GM23338 (cell line): ENCODE results near the gene CNBD2. TPM values are rescaled to one million over a fixed set of nuclear protein-coding genes. Genes with fewer than 3 reads are reported as not detected.

Experiments
- ATAC-seq: fragments of 200-7000 bp; cut with Tn5 transposase; 3 replicates; pipeline ENCODE4 v1.9.1; 2020
- DNase-seq: peaks from one replicate; pipeline ENCODE4 v3.0.0-alpha.2; 2015; ENCODE audit warnings: low spot score
- H2AFZ ChIP-seq: fragments of 200-600 bp; sonication (generic); 2 replicates; pipeline ENCODE4 v1.8.0; 2016; ENCODE audit warnings: antibody characterized with exemption, mild to moderate bottlenecking, moderate library complexity
- H3F3A ChIP-seq: fragments of 200-600 bp; sonication (generic); replicated peaks from 2 replicates; pipeline ENCODE4 v1.8.0; 2017; ENCODE audit warnings: antibody characterized with exemption, mixed run types, low read depth
- H3K27ac ChIP-seq: fragments of 200-600 bp; sonication (generic); 2 replicates; pipeline ENCODE4 v1.6.1; 2016; ENCODE audit warnings: low read depth
- H3K27me3 ChIP-seq: fragments of 200-600 bp; sonication (generic); 2 replicates; pipeline ENCODE4 v1.8.0; 2016; ENCODE audit warnings: mild to moderate bottlenecking, mixed run types, moderate library complexity; ENCODE audit not compliant: insufficient read depth
- H3K36me3 ChIP-seq: fragments of 200-600 bp; sonication (generic); 2 replicates; pipeline ENCODE4 v1.8.0; 2016; ENCODE audit warnings: mild to moderate bottlenecking; ENCODE audit not compliant: insufficient read depth
- H3K4me1 ChIP-seq: fragments of 200-600 bp; sonication (generic); 2 replicates; pipeline ENCODE4 v1.8.0; 2016; ENCODE audit warnings: mild to moderate bottlenecking, moderate library complexity; ENCODE audit not compliant: insufficient read depth
- H3K4me2 ChIP-seq: fragments of 200-600 bp; sonication (generic); 2 replicates; pipeline ENCODE4 v1.7.1; 2017; ENCODE audit warnings: mixed run types
- H3K4me3 ChIP-seq: fragments of 200-600 bp; sonication (generic); 2 replicates; pipeline ENCODE4 v1.6.1; 2016; ENCODE audit warnings: mixed run types
- H3K79me2 ChIP-seq: fragments of 200-600 bp; sonication (generic); replicated peaks from 2 replicates; pipeline ENCODE4 v1.8.0; 2017; ENCODE audit warnings: mild to moderate bottlenecking; ENCODE audit not compliant: insufficient read depth
- H3K9me2 ChIP-seq: fragments of 200-600 bp; sonication (generic); 2 replicates; pipeline ENCODE4 v1.8.0; 2017; ENCODE audit not compliant: insufficient read depth
- H4K20me1 ChIP-seq: fragments of 200-600 bp; sonication (generic); replicated peaks from 2 replicates; pipeline ENCODE4 v1.8.0; 2017; ENCODE audit warnings: mild to moderate bottlenecking; ENCODE audit not compliant: insufficient read depth
- H3K27ac Mint-ChIP-seq: 2 replicates; pipeline ENCODE4 v1.8.0; 2020; ENCODE audit warnings: inconsistent platforms, mild to moderate bottlenecking, moderate library complexity, mixed read lengths
- H3K27me3 Mint-ChIP-seq: 3 replicates; pipeline ENCODE4 v1.8.0; 2022; ENCODE audit warnings: low read depth, mild to moderate bottlenecking, moderate library complexity, mixed read lengths, inconsistent platforms; ENCODE audit not compliant: insufficient read depth, poor library complexity
- H3K36me3 Mint-ChIP-seq: 3 replicates; pipeline ENCODE4 v1.8.0; 2021; ENCODE audit warnings: low read depth, mild to moderate bottlenecking, inconsistent platforms, moderate library complexity, mixed read lengths
- H3K4me1 Mint-ChIP-seq: 3 replicates; pipeline ENCODE4 v1.8.0; 2020; ENCODE audit warnings: mild to moderate bottlenecking, inconsistent platforms, mixed read lengths
- H3K4me3 Mint-ChIP-seq: 3 replicates; pipeline ENCODE4 v1.8.0; 2021; ENCODE audit warnings: moderate library complexity, mild to moderate bottlenecking, inconsistent platforms, mixed read lengths
- H3K9me3 Mint-ChIP-seq: 3 replicates; pipeline ENCODE4 v1.8.0; 2020; ENCODE audit warnings: moderate library complexity, mild to moderate bottlenecking, inconsistent platforms, mixed read lengths
- JUNB ChIP-seq: IDR thresholded peaks from one replicate; pipeline ENCODE4 v1.6.1; 2016; ENCODE audit warnings: antibody characterized with exemption; ENCODE audit not compliant: unreplicated experiment
- NANOG ChIP-seq: IDR thresholded peaks from 2 replicates; pipeline ENCODE4 v1.6.1; 2016; ENCODE audit warnings: antibody characterized with exemption, borderline replicate concordance
- POLR2AphosphoS5 ChIP-seq: IDR thresholded peaks from 2 replicates; pipeline ENCODE4 v1.6.1; 2016; ENCODE audit warnings: antibody characterized with exemption, low read depth
- ZNF331 ChIP-seq: fragments of 250-450 bp; sonication (Bioruptor Pico); IDR thresholded peaks from 2 replicates; pipeline ENCODE4 v1.5.0; 2020; ENCODE audit warnings: low read depth, mild to moderate bottlenecking, moderate library complexity
- polyA plus RNA-seq: library from polyadenylated mRNA; unstranded; fragments of >200 nt; fragmentation: Nextera tagmentation; extraction: Ambion mirVana; gene quantifications from 2 replicates; pipeline ENCODE4 v1.2.1, GENCODE V29; 2016
- total RNA-seq: library from RNA; depleted of rRNA; stranded (reverse); fragments of >200 nt; shearing (Covaris generic); gene quantifications from 2 replicates; pipeline ENCODE4 v1.2.3, GENCODE V29; 2014
- TF ChIP-seq, protein P1 (sequence below), 2 experiments: fragments of 200-600 bp in 1 of 2; sonication (generic) in 1 of 2; conservative IDR thresholded peaks; 2 replicates each; pipeline versions ENCODE4 v1.5.1 to v1.6.1; 2016 to 2017; ENCODE audit warnings: antibody characterized with exemption in 2 of 2, low read depth in 2 of 2, mild to moderate bottlenecking in 2 of 2, moderate library complexity in 1 of 2
- TF ChIP-seq, protein P2 (sequence below): IDR thresholded peaks from one replicate; pipeline ENCODE4 v1.6.1; 2018; ENCODE audit warnings: antibody characterized with exemption; ENCODE audit not compliant: unreplicated experiment

Gene CNBD2
- total and polyA plus RNA-seq, 2 experiments from 2014 or later, result 2.7 TPM; not detected in 1

- ATAC-seq (no peak), DNase-seq (no peak)
- peaks cover 10% of the 10 kb centered on the region for H3K79me2 ChIP-seq
- Mint-ChIP-seq H3K36me3 (peaks cover 3% of the 10 kb centered on the region; the same call in 2 of the 3 replicates), H3K27me3 (peaks cover 5% of the 10 kb centered on the region), H3K27ac (no peak overlapping the region), H3K9me3 (no peaks in the 10 kb centered on the region; the same call in 2 of the 3 replicates), H3K4me3 (no peak overlapping the region), H3K4me1 (no peaks in the 10 kb centered on the region; the same call in 2 of the 3 replicates)
- TF ChIP-seq, protein P1, sequence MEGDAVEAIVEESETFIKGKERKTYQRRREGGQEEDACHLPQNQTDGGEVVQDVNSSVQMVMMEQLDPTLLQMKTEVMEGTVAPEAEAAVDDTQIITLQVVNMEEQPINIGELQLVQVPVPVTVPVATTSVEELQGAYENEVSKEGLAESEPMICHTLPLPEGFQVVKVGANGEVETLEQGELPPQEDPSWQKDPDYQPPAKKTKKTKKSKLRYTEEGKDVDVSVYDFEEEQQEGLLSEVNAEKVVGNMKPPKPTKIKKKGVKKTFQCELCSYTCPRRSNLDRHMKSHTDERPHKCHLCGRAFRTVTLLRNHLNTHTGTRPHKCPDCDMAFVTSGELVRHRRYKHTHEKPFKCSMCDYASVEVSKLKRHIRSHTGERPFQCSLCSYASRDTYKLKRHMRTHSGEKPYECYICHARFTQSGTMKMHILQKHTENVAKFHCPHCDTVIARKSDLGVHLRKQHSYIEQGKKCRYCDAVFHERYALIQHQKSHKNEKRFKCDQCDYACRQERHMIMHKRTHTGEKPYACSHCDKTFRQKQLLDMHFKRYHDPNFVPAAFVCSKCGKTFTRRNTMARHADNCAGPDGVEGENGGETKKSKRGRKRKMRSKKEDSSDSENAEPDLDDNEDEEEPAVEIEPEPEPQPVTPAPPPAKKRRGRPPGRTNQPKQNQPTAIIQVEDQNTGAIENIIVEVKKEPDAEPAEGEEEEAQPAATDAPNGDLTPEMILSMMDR (conservative IDR thresholded peaks at IDR 0.05; ENCODE audit: low read depth in 2 of 2), result no peak
- no peak for TF ChIP-seq NANOG
- peaks cover 24% of the 10 kb centered on the region; the same call in 1 of the 2 replicates for H4K20me1 ChIP-seq
- no peak overlapping the region for H3K4me2 ChIP-seq
- no peak overlapping the region for H3K27ac ChIP-seq
- H3K36me3 ChIP-seq, result no peaks in the 10 kb centered on the region
- H3K27me3 ChIP-seq, result no peaks in the 10 kb centered on the region
- no peaks in the 10 kb centered on the region for H3K4me1 ChIP-seq
- H3F3A ChIP-seq, result 0 out of 2 replicates have a peak, but pooled peaks cover 5% of the 10 kb centered on the region
- no peak overlapping the region for H3K4me3 ChIP-seq
- no peak overlapping the region for H2AFZ ChIP-seq
- no peaks in the 10 kb centered on the region; the same call in 1 of the 2 replicates for H3K9me2 ChIP-seq
Measured at GRCh38 chr20:36040571-36040970, 72.2 kb downstream of the CNBD2 start.

DNA sequence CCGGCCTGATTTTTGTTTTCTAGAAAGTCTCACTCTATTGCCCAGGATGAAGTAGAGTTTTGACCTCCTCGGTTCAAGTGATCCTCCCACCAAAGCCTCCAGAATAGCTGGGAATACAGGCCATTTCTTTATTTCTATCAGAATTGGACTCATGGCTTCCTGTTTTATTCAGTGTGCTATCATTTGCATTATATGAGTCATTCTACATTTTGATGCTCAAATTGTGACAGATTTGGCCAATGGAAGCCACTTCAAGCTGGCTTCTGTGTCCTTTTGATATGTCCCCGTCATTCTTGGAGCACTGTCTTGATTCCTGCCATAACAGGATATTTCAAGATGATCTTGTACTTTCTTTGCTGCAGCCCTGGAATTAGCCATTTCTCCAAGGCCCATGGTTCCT lies 75.1 kb downstream of the CNBD2 start:
- no peaks in the 10 kb centered on the region; the same call in 1 of the 2 replicates for H3K9me2 ChIP-seq
- H3K27me3 ChIP-seq, result no peaks in the 10 kb centered on the region
- peaks cover 21% of the 10 kb centered on the region for H3K36me3 Mint-ChIP-seq
- no peak overlapping the region for H3K27ac ChIP-seq
- TF ChIP-seq JUNB (no peak), POLR2AphosphoS5 (no peak), ZNF331 (CRISPR knock-in tag) (no peak)
- TF ChIP-seq, protein P1 (conservative IDR thresholded peaks at IDR 0.05; ENCODE audit: low read depth in 2 of 2), result no peak
- TF ChIP-seq, protein P2, sequence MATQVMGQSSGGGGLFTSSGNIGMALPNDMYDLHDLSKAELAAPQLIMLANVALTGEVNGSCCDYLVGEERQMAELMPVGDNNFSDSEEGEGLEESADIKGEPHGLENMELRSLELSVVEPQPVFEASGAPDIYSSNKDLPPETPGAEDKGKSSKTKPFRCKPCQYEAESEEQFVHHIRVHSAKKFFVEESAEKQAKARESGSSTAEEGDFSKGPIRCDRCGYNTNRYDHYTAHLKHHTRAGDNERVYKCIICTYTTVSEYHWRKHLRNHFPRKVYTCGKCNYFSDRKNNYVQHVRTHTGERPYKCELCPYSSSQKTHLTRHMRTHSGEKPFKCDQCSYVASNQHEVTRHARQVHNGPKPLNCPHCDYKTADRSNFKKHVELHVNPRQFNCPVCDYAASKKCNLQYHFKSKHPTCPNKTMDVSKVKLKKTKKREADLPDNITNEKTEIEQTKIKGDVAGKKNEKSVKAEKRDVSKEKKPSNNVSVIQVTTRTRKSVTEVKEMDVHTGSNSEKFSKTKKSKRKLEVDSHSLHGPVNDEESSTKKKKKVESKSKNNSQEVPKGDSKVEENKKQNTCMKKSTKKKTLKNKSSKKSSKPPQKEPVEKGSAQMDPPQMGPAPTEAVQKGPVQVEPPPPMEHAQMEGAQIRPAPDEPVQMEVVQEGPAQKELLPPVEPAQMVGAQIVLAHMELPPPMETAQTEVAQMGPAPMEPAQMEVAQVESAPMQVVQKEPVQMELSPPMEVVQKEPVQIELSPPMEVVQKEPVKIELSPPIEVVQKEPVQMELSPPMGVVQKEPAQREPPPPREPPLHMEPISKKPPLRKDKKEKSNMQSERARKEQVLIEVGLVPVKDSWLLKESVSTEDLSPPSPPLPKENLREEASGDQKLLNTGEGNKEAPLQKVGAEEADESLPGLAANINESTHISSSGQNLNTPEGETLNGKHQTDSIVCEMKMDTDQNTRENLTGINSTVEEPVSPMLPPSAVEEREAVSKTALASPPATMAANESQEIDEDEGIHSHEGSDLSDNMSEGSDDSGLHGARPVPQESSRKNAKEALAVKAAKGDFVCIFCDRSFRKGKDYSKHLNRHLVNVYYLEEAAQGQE, result no peak
- peaks cover 15% of the 10 kb centered on the region; the same call in 1 of the 2 replicates for H3K4me1 ChIP-seq
- 0 out of 2 replicates have a peak, but pooled peaks cover 5% of the 10 kb centered on the region for H3F3A ChIP-seq
- peaks cover 5% of the 10 kb centered on the region; the same call in 1 of the 2 replicates for H3K36me3 ChIP-seq
- H3K79me2 ChIP-seq, result peaks cover 38% of the 10 kb centered on the region
- H3K9me3 Mint-ChIP-seq, result no peaks in the 10 kb centered on the region
- peaks cover 12% of the 10 kb centered on the region for H3K4me1 Mint-ChIP-seq
- ATAC-seq (no peak), DNase-seq (no peak)
- no peak overlapping the region for H3K4me3 ChIP-seq
- no peak overlapping the region for H3K27ac Mint-ChIP-seq
- H3K4me2 ChIP-seq, result no peak overlapping the region
- peaks cover 3% of the 10 kb centered on the region for H3K27me3 Mint-ChIP-seq
- peaks cover 49% of the 10 kb centered on the region for H4K20me1 ChIP-seq
- H2AFZ ChIP-seq, result no peak overlapping the region
- no peak overlapping the region for H3K4me3 Mint-ChIP-seq
